Left lung (tissue), 10 donors: ENCODE results near the gene PTGDR. TPM values are rescaled to one million over a fixed set of nuclear protein-coding genes. Genes with fewer than 3 reads are reported as not detected.

Experiments
- ATAC-seq: fragments of 200-7000 bp; cut with Tn5 transposase; one replicate; pipeline ENCODE4 v1.9.1; 2020; ENCODE audit warnings: moderate library complexity
- DNase-seq, 4 donors: peaks; one replicate each; pipeline ENCODE4 v3.0.0-alpha.2; 2013 to 2020
- H3K27ac ChIP-seq, 2 donors: fragments of 200-600 bp; sonication (generic) in 1 of 2; one replicate each; pipeline versions ENCODE4 v1.5.0 to v1.8.0; 2020 to 2021
- H3K27me3 ChIP-seq, 2 donors: fragments of 200-600 bp; sonication (generic) in 1 of 2; one replicate each; pipeline versions ENCODE4 v1.5.0 to v1.8.0; 2020 to 2021
- H3K36me3 ChIP-seq, 2 donors: fragments of 200-600 bp; sonication (generic) in 1 of 2; one replicate each; pipeline versions ENCODE4 v1.5.0 to v1.8.0; 2020 to 2021
- H3K4me1 ChIP-seq, 2 donors: fragments of 200-600 bp; one replicate each; pipeline ENCODE4 v1.8.0; 2021
- H3K4me3 ChIP-seq, 2 donors: fragments of 200-600 bp; sonication (generic) in 1 of 2; one replicate each; pipeline versions ENCODE4 v1.5.0 to v1.8.0; 2020 to 2021; ENCODE audit warnings: mild to moderate bottlenecking in 1 of 2
- H3K9me3 ChIP-seq, 2 donors: fragments of 200-600 bp; sonication (generic) in 1 of 2; one replicate each; pipeline versions ENCODE4 v1.5.0 to v1.8.0; 2020 to 2021
- CTCF ChIP-seq, 2 donors: fragments of 200-600 bp; sonication (generic) in 1 of 2; IDR thresholded peaks; one replicate each; pipeline versions ENCODE4 v1.5.0 to v1.8.0; 2021; ENCODE audit warnings: antibody characterized with exemption in 2 of 2
- intact Hi-C, 2 donors: fragments of 100-400 bp; cut with DNase I; formaldehyde crosslinking; loops; one replicate each; pipeline versions ENCODE4 v1.11.2 to v1.14.2; 2022
- polyA plus RNA-seq, 6 donors: library from polyadenylated mRNA; unstranded; fragments of 120-200 nt; gene quantifications; one replicate each; pipeline ENCODE4 v1.2.1, GENCODE V29; 2013; ENCODE audit not compliant: insufficient read length in 6 of 6
- total RNA-seq, 2 donors: library from RNA; stranded (reverse); fragmentation: NEBNext Ultra II Directional; extraction: Animal tissue kit (Norgen Biotek cat#: 25700); gene quantifications; one replicate each; pipeline ENCODE4 v1.2.1, GENCODE V29; 2021
- donor health status: DM: no; HTN: yes; CAD: no.
- donor health status: DM: no; HTN: no; CAD: no.

Gene PTGDR
- total and polyA plus RNA-seq, 8 donors: 0.11 to 0.97 (median 0.38) TPM

- Histone ChIP-seq H3K4me3 (no peak overlapping the region), H3K36me3 (no peaks in the 10 kb centered on the region), H3K9me3 (no peaks in the 10 kb centered on the region), H3K27me3 (no peaks in the 10 kb centered on the region), H3K4me1 (no peaks in the 10 kb centered on the region), H3K27ac (no peak overlapping the region)
- ATAC-seq: no peak
- intact Hi-C loops: no loop called here
- no peak for DNase-seq
- no peak for TF ChIP-seq CTCF (IDR thresholded peaks at IDR 0.05)
Measured at GRCh38 chr14:52240623-52241022, 26.9 kb upstream of the PTGDR start.

GRCh38 chr14:52241087-52241793 lies 26.3 kb upstream of the PTGDR start:
- ATAC-seq (no peak), DNase-seq (no peak)
- intact Hi-C loops: no loop called here
- Histone ChIP-seq H3K9me3 (no peaks in the 10 kb centered on the region), H3K36me3 (no peaks in the 10 kb centered on the region), H3K4me1 (no peaks in the 10 kb centered on the region), H3K4me3 (no peak overlapping the region), H3K27ac (no peak overlapping the region), H3K27me3 (no peaks in the 10 kb centered on the region)
- no peak for TF ChIP-seq CTCF (IDR thresholded peaks at IDR 0.05)

GRCh38 chr14:52244328-52244727 lies 23.2 kb upstream of the PTGDR start:
- no peak for TF ChIP-seq CTCF (IDR thresholded peaks at IDR 0.05)
- H3K4me1 ChIP-seq: no peaks in the 10 kb centered on the region
- H3K36me3 ChIP-seq: no peaks in the 10 kb centered on the region
- ATAC-seq (no peak), DNase-seq (no peak)
- intact Hi-C loops: no loop called here
- no peaks in the 10 kb centered on the region for H3K9me3 ChIP-seq
- no peaks in the 10 kb centered on the region for H3K27me3 ChIP-seq
- no peak overlapping the region for H3K27ac ChIP-seq
- no peak overlapping the region for H3K4me3 ChIP-seq

- no peaks in the 10 kb centered on the region for H3K9me3 ChIP-seq
- no peak for TF ChIP-seq CTCF (IDR thresholded peaks at IDR 0.05)
Measured at GRCh38 chr14:52244997-52245396, 22.5 kb upstream of the PTGDR start.

GRCh38 chr14:52248057-52248456 lies 19.4 kb upstream of the PTGDR start:
- intact Hi-C loops: no loop called here
- no peak overlapping the region for H3K27ac ChIP-seq
- H3K4me3 ChIP-seq: no peak overlapping the region
- no peaks in the 10 kb centered on the region for H3K36me3 ChIP-seq
- DNase-seq (no peak), ATAC-seq (no peak)
- H3K4me1 ChIP-seq: no peaks in the 10 kb centered on the region
- H3K27me3 ChIP-seq: no peaks in the 10 kb centered on the region
- no peak for TF ChIP-seq CTCF (IDR thresholded peaks at IDR 0.05)
- no peaks in the 10 kb centered on the region for H3K9me3 ChIP-seq

More at GRCh38 chr14:52244997-52245396, 22.5 kb upstream of the PTGDR start:
- H3K36me3 ChIP-seq: no peaks in the 10 kb centered on the region
- H3K4me1 ChIP-seq: no peaks in the 10 kb centered on the region
- H3K4me3 ChIP-seq: no peak overlapping the region
- intact Hi-C loops: no loop called here
- H3K27ac ChIP-seq: no peak overlapping the region
- ATAC-seq (no peak), DNase-seq (no peak)
- H3K27me3 ChIP-seq: no peaks in the 10 kb centered on the region
